Hindlimb muscle (tissue), 1 donor: ENCODE measurements around the gene DNER. TPM values are rescaled to one million over a fixed set of nuclear protein-coding genes. Genes with fewer than 3 reads are reported as not detected.

Source experiments
- DNase-seq: peaks from one replicate; pipeline ENCODE4 v3.0.0-alpha.2; 2013
- polyA plus RNA-seq: library from polyadenylated mRNA; unstranded; fragments of 120-200 nt; gene quantifications from one replicate; pipeline ENCODE4 v1.2.1, GENCODE V29; 2013; ENCODE audit not compliant: insufficient read length

Gene DNER
- polyA plus RNA-seq, 1 donor, result 1.1 TPM

DNA sequence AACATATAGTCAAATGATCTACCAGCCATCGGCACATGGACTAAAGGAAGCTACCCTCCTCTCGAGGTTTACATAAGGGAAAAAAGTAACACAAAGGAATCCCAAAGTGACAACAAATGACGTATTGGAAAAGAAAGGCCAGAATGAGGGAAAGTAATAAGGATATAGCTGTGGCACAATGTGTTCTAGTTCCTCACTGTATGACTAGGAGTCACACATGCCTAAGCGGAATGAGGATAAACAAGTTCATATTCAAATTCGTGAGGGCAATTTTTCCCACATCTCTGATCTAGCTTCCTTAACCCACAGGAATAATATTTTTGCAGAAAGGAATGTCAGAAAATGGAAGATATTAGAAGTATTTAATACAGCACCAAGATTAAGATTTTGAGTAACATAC lies 281.0 kb downstream of the DNER start:
- DNase-seq, result no peak

DNA sequence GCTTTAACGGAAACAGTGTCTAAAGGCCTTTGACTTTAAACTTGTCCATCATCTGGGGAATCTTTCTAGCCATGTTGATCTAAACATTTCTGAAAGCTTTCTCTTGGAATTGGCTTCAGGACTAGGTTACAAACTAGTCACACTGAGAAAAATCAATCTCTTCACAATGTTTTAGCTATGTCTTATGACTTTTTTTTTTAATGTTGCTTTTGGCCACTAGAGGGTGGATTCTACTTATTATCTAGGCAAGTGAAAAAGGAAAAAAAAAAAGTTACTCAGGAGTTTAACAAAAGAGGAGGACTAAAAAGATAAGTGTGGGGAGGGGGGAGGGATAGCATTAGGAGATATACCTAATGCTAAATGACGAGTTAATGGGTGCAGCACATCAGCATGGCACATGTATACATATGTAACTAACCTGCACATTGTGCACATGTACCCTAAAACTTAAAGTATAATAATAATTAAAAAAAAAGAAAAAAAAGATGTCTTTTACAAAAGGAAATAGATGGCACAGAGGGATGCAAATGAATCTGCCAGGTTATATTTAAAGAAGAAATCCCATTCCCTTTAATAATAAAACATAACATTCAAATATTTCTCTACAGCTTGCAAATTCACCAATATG lies 282.9 kb downstream of the DNER start:
- peak; percentile 48 for DNase-seq

DNA sequence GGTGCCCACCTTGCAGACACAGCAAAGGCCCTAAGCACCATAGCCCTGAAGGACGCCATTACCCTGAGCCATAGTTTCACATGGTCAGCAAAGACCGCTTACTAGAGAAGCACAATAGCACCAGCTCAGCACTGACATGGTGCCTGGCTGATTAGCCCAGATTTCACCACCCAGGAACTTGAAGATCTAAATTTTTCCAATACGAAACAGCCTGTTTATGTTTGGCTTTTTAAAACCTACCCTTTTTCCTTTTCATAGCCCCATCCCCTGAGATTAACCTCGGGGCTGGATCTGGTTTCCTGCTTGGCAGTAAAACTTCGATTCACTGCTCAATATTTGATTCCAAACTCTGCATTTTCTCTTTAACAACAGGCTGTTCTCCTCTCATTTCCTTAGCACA lies 284.8 kb downstream of the DNER start:
- peak; percentile 56 for DNase-seq

DNA sequence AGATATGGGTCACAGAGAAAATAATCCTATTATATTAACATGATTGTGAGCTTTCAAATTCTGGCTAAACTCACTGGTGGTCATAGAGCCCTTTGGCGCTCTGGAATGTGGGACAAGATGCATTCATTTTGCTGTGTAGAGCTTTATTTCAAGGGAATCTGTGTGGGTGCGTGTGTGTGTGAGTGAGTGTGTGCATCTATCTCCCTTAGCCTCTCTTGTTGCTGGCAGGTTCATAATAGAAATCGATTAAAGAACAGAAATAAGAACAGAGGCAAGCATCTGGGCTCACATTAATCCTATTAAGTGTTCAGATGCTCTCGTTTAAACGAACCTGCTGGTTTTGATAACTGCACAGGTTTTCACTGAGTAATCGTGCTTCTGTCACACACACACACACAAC lies 287.9 kb downstream of the DNER start:
- DNase-seq, result no peak

DNA sequence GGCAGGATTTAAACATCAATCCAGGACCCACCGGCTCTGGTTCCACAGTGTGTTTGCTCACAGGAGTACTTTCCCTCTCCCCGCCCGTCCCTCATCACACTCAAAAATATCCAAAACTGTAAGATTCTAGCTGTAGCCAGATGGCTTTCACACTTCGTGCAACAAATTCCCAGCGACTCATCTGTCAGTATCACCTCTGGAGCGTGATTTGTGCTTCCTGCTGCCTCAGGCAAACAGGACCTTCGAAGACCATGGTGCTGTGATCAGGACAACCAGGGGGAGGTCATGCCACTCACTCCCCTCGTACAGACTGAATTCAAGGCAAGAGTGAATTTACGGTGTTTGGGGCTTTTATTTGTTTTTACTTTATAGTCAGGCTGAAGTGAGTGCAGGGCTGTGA lies 288.8 kb downstream of the DNER start:
- DNase-seq, result no peak

DNA sequence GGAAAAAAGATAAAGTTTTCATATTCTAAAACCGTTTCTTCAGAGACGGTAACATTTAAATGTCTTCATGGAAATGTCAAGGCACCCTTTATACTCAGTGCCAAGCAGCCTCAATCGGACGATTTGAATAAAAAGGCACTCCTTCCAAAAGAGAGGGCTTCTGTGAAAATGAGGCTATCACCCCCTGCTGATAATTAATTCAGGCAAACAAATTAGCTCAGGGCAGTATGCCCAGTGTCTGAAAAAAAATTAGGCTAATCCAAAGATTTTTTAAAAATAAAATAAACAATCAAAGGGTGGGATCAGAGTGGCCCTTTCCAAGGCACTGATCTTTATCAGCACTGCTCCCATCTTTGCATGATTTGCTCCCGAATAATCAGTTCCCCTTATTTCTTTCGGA lies 292.3 kb downstream of the DNER start:
- no peak for DNase-seq

DNA sequence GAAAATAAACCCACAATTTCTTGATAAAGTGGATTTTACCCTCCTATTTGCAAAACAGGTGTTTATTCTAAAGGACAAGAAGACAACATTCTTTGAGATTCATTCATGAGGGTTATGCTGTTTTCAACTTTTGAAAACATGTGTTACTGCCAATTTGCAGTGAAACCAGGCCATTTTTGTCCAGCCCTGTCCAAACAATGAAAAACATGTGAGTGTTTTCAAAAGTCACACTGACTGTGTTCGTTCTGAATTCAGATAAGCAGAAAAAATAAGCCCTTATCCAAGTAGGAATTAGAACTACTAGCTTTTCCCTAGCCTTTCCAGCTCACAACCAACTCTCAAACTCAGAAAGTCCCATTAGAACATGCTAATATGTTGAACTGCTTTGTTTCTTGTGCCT lies 295.2 kb downstream of the DNER start:
- DNase-seq, result no peak

DNA sequence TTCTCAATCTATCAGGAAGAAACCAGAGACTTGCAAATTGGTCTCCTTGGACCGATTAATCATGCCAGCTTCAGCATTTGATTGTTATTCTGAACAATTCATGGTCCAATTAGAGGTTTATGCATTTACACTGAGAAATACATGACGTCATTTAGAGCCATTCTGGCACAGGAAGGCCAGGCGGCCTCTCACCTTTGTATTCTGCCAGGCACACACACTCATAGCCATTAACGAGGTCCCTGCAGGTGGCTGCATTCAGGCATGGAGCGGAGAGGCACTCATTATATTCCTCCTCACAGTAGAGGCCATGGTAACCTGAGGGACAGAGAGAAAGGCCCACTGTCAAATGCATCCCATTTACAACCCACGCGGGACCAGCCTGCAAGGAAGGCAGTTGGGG lies 296.4 kb downstream of the DNER start:
- no peak for DNase-seq

DNA sequence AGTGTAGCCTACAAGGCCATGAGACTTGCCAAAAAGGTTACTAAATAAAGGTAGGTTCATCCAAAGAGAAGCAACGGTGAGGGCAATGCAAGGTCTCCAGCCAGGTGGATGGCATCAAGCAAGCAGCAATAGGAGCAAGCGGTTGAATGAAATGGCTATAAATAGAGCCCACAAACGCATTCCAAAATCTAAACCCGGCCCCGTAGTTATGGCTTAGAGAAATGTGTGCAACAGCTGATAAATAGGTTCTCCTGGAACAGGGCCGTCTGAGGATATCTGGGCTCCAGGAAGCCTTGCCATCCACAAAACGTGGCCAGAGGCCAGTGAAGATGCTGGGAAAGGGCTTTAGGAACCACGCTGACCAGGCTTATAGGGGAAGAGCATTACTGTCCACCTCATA lies 297.2 kb downstream of the DNER start:
- DNase-seq, result no peak

DNA sequence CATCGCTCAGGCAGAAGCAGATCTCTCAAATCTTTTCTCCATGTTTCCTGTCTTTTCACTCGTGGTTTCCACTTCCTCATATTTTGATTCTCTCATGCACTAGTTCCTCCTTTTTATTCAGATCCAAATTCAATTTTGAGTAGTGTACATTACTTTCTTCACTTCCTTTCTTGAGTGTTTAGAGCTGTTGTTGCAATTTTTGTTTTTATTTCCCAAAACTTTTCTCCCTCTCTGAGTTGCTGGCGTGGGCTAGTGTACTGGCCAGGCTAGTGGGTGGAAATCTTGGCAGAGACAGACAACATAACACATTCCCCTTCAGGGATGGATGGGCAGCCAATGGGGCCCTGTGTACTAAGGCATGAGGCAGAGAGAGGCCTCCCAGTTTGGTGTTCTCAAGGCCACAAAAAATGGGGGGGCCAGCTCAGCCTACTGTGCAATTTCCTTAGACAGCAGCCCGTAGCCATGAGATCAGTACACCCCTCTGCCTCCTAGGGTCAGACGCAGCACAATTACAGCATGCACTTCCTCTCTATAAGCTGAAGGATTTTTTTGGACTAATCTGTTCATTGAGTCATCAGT lies 298.1 kb downstream of the DNER start:
- DNase-seq, result peak; percentile 27

DNA sequence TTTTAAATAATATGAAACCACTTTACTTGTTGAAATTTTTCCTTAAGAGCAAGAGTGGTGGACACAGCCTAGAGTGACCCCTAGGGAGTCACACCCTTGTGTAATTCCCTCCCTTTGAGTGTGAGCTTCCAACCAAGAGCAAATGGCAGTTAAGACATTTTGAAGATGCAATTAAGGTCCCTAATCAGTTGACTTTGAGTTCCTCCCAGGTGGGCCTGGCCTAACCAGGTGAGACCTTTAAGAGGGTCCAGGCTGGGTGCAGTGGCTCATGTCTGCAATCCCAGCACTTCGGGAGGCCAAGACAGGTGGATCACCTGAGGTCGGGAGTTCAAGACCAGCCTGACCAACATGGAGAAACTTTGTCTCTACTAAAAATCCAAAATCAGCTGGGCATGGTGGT lies 299.7 kb downstream of the DNER start:
- DNase-seq, result no peak

DNA sequence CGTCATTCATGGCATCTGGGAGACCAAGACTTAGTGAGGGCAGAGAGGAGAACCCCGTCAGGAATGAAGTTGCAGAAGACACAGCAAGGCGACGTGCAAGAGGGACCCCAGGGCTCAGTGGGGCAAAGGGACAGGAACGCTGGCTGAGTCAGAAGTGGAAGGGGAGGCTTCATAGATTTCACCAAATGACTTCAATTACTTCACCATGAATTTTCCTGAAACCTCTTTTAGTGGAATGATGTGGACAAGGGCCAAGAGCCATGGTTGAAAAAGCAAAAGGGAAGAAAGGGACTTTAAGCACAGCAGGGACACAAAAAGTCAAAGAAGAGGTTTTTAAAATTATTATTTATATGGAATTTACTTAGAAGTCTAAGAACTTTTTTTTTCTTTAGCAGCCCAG lies 301.7 kb downstream of the DNER start:
- DNase-seq, result no peak

DNA sequence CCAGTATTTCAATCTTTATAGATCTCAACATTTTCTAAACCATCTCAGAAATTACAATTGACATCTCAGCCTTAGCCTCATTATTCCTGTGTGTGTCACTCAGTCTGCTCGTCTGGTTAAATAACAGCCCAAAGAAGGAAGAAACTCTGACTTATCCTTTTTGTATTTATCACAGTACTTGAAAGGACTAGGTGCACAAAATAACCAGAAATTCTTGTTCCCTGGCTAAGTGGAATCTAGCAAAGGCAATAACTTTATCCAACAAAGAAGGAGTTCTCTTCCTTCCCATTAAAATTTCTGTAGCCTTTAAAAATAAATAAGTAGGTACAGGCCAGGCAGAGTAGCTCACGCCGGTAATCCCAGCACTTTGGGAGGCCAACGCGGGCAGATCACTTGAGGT lies 303.4 kb downstream of the DNER start:
- no peak for DNase-seq

DNA sequence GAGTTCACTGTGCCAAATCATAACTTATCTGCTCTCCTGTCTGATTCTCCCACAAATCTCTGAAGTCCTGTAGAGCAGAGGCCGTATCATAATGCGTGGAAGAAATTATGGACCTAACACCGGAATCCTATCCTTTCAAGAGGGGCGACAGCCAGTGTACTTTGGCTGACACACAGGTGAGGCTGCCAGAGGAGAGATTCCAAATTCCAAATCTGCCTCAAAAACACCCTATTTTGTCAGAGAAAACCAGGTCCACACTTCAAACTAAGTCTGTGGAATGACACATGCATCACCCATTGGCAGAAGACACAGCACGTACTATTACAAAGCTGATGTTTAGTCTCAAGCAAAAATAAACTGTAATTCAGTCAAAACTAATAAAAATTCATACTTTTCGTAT lies 304.1 kb downstream of the DNER start:
- peak; percentile 77 for DNase-seq

DNA sequence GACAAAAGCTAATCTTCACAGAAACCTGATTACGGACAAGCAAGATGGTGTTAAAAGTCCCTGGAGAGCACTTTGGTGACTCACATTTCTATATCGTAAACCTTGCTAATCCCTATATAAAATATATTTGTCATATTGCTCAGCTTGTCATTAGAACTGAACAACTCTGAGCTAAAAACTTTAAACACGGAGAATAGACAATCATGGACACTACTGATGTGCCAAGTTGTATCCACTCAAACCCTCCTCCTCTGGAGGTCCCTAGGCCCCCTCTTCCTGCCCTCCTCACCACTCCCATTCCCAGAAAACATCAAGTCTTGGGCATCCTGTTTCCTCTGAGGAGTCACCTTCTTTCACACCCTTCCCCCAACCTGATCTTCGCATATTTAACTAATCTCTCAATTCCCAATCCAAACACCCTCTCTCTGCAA lies 304.6 kb downstream of the DNER start:
- no peak for DNase-seq

DNA sequence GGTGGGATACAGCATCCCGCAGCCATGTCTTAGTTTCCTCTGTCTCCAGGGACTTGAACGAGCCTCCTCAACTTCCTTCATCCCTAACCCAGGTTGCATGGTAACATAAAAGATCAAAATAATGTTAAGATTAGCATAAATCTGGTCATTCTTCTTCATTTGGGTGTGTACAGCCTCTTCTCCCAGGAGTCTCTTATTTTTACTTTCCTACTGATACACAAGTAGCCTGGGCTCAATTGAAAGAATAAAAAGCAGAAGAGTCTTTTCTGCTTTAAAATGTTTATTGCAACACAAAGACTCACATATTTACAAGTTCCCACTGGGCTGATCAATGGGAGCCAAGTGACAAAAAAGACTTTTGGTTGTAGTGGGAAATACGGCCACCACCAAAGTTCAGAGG lies 305.4 kb downstream of the DNER start:
- no peak for DNase-seq

DNA sequence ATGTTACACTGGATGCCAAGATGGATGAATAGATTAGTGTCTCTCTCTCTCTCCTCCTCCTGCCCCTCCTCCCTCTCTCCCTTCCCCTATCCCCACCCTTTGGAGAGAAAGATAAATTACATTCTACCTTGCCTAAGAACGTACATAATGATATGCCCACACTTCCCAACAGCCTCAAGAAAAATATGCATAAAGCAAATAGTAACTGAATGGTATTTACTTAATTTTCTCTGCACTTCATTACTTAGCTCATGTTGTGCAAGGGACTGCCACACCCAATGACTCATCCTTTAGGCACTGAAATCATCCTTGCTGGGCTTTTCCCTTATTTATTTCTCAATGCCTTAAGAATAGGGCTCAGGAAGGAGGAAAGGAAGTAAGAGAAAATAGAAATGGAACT lies 306.0 kb downstream of the DNER start:
- peak; percentile 62 for DNase-seq

DNA sequence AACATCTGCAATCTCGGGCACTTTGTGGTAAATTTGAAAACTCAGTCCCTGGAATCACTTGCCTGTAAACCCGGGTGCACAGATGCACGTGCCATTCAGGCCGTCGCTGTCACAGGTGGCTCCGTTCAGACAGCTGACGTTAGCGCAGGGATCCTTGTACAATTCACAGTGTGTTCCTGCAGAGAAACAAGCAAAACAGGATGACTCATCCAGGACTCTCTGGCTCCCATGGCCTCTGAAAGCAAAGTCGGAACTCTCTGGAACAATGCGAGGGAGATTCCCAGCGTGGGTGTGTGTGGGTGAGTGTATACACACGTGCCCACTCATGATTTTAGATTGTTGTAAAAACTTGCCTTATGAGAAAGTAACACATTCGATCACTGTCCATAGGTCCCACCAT lies 307.2 kb downstream of the DNER start:
- no peak for DNase-seq

DNA sequence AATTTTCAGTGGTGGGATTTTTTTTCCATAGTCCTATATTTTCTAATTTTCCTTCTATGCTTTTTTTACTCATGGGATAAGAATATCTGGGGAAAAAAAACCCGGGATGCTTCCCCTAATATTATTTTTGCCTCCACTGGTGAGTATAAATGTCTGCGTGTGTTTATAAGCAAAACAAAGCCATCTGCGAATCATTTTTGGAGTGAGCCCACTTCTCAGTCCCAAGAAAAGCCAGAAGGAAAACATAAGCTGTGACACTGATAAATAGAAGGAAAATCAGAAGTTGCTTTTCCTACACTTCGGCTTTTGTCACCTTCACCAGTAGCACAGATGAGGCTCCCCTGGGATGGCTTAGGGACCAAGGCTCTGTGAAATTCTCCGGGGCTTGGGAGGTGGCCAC lies 308.6 kb downstream of the DNER start:
- DNase-seq, result no peak

DNA sequence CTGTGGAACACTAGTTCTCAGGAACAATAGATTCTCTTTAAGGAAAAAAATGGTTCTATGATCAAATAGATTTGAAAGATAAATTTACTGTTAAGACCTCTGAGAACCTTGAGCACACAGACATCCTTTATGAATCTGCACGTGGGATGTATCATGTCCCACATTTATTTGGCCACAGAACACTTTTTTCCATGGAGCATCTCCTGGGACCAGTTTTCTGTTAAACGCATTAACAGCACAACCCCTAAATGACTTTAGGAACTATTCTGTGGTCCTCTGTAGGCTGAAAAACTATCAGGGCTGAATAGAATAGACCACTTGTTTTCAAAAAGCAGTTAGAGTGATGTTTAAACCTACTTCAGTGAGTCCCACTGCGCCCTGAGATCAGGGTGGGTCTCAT lies 311.1 kb downstream of the DNER start:
- no peak for DNase-seq

DNA sequence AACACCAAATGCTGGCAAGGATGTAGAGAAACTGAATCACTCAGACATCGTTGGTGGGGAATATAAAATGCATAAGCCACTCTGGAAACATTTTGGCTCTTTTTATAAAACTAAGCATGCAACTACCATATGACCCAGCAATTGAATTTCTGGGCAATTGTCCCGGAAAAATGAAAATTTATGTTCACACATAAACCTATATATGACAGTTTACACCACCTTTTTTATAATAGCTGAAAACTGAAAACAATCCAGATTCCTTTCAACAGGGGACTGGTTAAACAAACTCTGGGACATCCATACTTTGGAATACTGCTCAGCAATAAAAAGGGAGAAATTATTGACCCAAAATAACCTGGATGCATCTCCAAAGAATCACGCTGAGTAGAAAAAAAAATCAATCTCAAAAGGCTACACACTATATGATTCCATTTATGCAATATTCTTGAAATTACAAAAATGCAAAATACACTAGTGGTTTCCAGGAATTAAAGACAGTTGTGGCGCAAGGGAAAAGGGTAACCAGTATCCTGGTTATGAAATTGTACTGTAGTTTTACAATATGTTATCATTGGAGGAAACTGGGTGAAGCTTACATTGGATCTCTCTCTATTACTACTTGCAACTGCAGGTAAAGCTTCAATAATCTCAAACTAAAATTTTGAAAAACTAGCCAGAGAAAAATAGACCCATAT lies 313.0 kb downstream of the DNER start:
- DNase-seq, result no peak

DNA sequence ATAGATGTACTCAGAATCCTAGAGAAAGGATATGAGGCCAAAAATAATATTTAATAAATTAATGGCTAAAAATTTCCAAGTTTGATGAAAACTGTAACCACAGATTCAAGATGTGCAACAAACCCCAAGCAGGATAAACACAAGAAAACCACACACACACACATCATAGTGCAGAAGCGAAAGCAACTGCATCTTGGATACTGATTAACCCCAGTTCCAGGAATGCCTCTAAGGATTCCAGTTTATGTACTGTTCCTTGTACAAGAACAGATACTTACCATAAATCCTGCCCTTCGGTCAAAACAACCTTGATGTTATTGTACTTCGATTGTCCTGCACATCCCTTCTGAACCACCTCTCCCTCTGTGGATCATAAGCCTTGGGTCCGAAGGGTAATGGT lies 320.4 kb downstream of the DNER start:
- DNase-seq, result no peak

DNA sequence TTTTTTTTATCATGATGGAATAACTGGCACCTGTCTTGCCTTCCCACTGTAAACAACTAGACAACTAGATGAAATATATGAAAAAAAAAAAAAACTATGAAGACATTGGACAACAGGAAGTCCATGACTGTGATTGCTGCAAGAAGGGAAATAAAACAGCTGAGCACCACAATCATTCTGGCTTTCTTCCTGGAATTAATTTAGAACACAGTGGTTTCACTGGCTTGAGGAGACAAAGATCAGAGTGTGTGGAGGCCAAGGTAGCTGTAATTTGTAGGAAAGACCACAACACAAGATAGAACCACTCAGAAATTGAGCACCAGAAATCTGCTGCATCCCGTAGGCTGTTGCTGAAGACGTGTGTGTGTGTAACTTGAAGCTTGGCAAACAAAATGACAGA lies 322.2 kb downstream of the DNER start:
- DNase-seq, result no peak

DNA sequence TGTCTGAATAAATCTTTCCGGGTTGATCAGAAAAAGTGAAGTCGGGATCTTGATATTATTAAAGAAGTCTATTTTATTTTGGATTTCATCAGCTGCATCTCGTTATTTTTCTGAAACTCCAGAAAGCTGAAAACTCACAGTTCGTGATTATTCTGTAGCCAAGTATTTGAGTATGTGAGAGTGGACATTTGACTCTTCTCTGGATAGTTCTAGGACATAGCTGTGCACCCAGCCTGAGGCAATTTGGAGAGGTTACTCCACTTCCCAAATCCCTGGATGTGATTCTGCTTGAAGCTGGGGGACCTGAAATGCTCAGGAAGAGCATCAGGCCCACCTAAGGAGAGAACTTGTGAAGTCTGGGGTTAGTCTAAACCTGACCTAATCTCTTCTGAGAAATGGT lies 325.6 kb downstream of the DNER start:
- DNase-seq, result peak; percentile 39
